Activated T-cell treated with anti-CD3 and anti-CD28 coated beads, Interleukin-2, amount 50 U/mL, for 4 hours (primary cell): ENCODE results near the gene C1QTNF6. TPM values are rescaled to one million over a fixed set of nuclear protein-coding genes. Genes with fewer than 3 reads are reported as not detected.
"Not testable (repeated sequence)": the region's sequence is repeated elsewhere in the genome, so short reads cannot be mapped to it uniquely, and the experiment has no call there.

ENCODE experiments used
- ATAC-seq, 2 donors: fragments of 200-7000 bp; cut with Tn5 transposase; one replicate each; pipeline ENCODE4 v1.10.0; 2021
- DNase-seq: peaks from one replicate; pipeline ENCODE4 v3.0.0-alpha.2; 2020
- H3K27me3 Mint-ChIP-seq: one replicate; pipeline ENCODE4 v1.8.0; 2021; ENCODE audit warnings: low read depth, mixed read lengths
- H3K36me3 Mint-ChIP-seq: one replicate; pipeline ENCODE4 v1.8.0; 2022; ENCODE audit warnings: mixed read lengths; ENCODE audit not compliant: insufficient read depth
- H3K4me1 Mint-ChIP-seq: one replicate; pipeline ENCODE4 v1.8.0; 2021; ENCODE audit warnings: low read depth, mixed read lengths
- H3K4me3 Mint-ChIP-seq: one replicate; pipeline ENCODE4 v1.8.0; 2021; ENCODE audit warnings: mild to moderate bottlenecking, moderate library complexity, mixed read lengths
- H3K9me3 Mint-ChIP-seq: one replicate; pipeline ENCODE4 v1.8.0; 2021; ENCODE audit warnings: mixed read lengths
- total RNA-seq, 3 donors: library from RNA; stranded (reverse); gene quantifications; one replicate each; pipeline ENCODE4 v1.2.1, GENCODE V29; 2021

C1QTNF6 gene
- total RNA-seq = 1 to 10 TPM in 2 of 3 donors, under 1 TPM in 1; 0.96 to 2.4 (median 1.2) TPM

- ATAC-seq (no peak), DNase-seq (no peak)
- Mint-ChIP-seq H3K9me3 (no peaks in the 10 kb centered on the region), H3K27me3 (no peaks in the 10 kb centered on the region), H3K4me1 (peaks cover 53% of the 10 kb centered on the region), H3K4me3 (no peak within 1 kb of the TSS), H3K36me3 (no peaks in the 10 kb centered on the region)
Measured at GRCh38 chr22:37187891-37188761, at the start of gene C1QTNF6. C1QTNF6 (minus strand) TSS chr22:37188247; CDS start chr22:37188213, 34 bp downstream.

DNA sequence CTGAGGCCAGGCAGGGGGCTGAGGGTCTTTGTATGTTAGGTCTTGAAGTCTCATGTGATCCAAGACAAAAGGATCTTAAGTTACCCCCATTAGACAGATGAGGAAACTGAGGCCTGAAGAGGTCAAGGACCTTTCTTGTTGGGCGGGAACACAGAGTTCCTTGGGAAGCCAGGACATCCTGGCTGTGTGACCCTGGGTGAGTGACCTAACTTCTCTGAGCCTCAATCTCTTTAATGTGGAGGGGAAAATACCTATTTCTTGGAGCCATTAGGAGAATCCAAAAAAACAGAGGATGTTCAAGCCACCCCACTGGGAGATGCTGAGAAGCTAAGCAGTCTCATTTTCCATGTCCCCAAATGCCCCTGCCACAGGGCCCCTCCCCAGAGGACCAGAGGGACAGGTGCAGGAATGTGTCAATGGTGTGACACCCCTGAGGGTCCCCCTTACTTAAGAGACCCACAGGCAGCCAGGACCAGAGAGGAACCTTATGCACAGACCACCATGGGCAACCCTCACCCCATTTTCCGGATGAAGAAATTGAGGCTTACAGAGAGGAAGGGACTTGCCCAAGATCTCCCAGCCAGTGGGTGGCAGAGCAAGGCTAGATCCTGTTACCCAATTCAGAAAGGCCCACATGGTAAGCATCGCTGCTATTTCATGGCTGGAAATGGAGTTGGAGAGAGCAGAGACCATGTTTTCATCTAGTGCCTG is 48.0 kb upstream of the C1QTNF6 start:
- H3K4me1 Mint-ChIP-seq = peaks cover 96% of the 10 kb centered on the region
- H3K27me3 Mint-ChIP-seq = no peaks in the 10 kb centered on the region
- peak overlapping the region; percentile 69 for H3K4me3 Mint-ChIP-seq
- H3K9me3 Mint-ChIP-seq = no peaks in the 10 kb centered on the region
- ATAC-seq (no peak), DNase-seq (no peak)
- H3K36me3 Mint-ChIP-seq = peaks cover 54% of the 10 kb centered on the region

GRCh38 chr22:37234736-37235711 is 47.0 kb upstream of the C1QTNF6 start:
- Mint-ChIP-seq H3K4me3 (peak overlapping the region; percentile 55), H3K9me3 (no peaks in the 10 kb centered on the region), H3K36me3 (peaks cover 47% of the 10 kb centered on the region), H3K4me1 (peaks cover 95% of the 10 kb centered on the region), H3K27me3 (no peaks in the 10 kb centered on the region)
- no peak for DNase-seq
- ATAC-seq = no peak

DNA sequence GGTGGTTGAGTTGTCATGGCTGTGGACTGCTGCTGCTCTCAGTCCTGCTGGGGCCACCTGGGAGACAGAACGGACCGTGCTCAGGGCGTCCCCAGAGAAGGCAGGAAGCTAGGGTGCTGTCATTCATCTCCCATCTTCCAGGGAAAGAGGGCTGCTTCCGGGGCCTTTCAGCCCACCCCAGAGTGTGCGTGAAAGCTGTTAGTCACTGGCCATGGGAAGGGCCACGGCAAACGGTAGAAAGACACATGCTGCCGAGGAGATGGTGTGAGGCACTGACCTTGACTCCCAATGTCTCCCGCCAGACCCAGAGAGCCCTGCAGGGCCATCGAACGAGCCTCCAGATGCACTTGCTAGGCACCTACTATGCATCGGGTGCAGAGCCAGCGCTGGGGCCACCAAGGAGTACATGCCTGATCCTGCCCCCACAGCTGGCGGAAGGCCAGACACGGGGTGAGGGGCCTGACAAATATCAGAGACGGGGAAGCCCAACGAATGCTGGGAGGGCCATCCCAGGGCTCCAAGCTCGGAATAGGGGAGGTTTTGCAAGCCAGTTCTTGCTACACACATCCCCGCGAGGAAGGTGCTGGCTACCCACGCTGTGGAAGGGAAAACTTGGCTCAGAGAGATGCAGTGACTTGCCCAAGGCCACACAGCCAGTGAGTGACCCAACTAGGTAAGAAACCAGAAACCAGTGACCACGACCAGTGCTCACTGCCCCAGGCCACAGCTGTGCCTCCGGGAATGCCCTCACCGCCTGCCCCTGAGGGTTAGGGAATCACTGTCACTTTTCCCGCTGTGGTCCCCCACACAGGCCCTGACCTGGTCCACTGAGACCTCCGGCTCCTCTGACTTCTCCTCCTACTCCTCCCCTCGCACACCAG is 45.9 kb upstream of the C1QTNF6 start:
- no peak for DNase-seq
- Mint-ChIP-seq H3K36me3 (peaks cover 45% of the 10 kb centered on the region), H3K4me1 (peaks cover 96% of the 10 kb centered on the region), H3K27me3 (no peaks in the 10 kb centered on the region), H3K9me3 (no peaks in the 10 kb centered on the region), H3K4me3 (peak overlapping the region; percentile 55)
- ATAC-seq = no peak

GRCh38 chr22:37233371-37233750 is 45.3 kb upstream of the C1QTNF6 start:
- H3K9me3 Mint-ChIP-seq, DNase-seq, H3K27me3 Mint-ChIP-seq, ATAC-seq: not testable (repeated sequence)
- Mint-ChIP-seq H3K36me3 (peaks cover 42% of the 10 kb centered on the region), H3K4me1 (peaks cover 96% of the 10 kb centered on the region), H3K4me3 (peak overlapping the region; percentile 11)

DNA sequence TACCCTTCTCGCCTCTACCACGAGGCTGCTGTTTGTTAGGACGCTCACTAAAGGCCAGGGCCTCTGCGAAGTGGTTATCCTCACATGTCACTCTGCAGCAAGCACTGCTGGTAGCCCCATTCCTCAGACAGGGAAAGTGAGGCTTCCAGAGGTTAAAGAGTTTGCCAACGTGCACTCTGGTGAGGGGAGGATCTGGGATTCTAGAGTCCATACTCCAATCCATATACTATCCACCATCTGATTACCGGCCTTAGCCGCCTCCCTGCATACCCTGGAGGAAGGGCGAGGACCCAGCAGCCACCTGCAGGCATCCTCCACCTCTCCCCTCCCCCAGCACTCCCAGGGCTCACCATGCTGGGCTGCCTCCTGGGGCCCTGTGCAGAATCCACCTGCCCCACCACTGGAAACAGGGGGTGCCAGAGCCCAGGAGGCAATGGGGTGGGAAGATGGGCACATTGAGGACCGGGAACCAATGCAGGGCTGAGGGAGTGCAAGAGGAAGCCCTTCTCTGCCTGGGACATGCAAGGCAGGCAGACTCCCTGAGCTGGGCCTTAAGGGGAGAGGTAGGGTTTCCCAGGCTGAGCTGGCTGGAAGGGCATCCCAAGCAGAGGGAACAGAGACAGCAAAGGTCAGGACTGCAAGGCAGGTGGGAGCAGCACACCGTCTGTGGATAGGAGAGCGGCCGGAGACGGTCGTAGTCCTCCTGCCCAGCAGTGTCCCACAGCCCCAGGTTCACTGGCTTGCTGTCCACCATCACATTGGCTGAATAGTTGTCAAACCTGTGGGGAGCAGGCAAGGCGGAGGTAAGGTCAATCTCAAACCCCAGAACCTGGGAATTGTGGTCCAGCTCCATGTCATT is 44.3 kb upstream of the C1QTNF6 start:
- Mint-ChIP-seq H3K4me1 (peaks cover 95% of the 10 kb centered on the region), H3K9me3 (no peaks in the 10 kb centered on the region), H3K27me3 (no peaks in the 10 kb centered on the region), H3K4me3 (peak overlapping the region; percentile 63), H3K36me3 (peaks cover 35% of the 10 kb centered on the region)
- ATAC-seq (no peak), DNase-seq (no peak)

DNA sequence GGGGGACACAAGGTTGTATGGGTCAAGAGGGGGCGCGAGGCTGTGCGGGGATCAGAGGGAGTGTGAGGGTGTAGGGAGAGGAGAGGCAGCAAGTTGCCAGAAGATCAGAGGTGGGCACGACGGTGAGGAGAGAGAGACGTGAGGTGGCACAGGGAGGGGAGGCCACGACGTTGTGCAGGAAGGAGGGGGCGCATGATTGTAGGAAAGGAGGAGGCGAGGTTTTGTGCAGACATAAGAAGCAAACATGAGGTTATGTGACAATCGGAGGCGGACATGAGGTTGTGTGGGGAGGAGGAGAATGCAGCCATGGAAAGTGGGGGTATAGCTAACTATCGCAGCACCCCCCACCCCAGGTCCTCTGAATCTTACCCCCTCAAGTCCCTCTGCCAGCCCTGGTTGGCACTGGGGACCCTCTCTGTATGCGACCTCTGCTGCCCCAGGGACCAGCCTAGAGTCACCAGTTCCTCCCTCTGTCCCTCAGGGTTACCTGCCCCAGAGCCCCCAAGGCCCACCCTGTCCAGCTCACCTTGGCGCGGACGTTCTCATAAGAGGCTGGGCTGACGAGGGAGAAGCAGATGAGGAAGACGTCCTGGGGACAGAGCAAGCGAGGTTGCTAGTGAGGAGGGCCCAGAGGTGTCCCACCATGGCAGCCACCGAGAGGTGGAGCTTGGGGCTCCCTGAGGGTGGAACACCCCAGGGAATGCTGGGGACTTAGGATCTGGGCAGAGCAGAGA is 43.5 kb upstream of the C1QTNF6 start:
- H3K4me3 Mint-ChIP-seq = peak overlapping the region; percentile 63
- H3K36me3 Mint-ChIP-seq = peaks cover 34% of the 10 kb centered on the region
- H3K4me1 Mint-ChIP-seq = peaks cover 89% of the 10 kb centered on the region
- DNase-seq (peak; percentile 63), ATAC-seq (peak; percentile 12 to 25)
- no peaks in the 10 kb centered on the region for H3K27me3 Mint-ChIP-seq
- no peaks in the 10 kb centered on the region for H3K9me3 Mint-ChIP-seq

DNA sequence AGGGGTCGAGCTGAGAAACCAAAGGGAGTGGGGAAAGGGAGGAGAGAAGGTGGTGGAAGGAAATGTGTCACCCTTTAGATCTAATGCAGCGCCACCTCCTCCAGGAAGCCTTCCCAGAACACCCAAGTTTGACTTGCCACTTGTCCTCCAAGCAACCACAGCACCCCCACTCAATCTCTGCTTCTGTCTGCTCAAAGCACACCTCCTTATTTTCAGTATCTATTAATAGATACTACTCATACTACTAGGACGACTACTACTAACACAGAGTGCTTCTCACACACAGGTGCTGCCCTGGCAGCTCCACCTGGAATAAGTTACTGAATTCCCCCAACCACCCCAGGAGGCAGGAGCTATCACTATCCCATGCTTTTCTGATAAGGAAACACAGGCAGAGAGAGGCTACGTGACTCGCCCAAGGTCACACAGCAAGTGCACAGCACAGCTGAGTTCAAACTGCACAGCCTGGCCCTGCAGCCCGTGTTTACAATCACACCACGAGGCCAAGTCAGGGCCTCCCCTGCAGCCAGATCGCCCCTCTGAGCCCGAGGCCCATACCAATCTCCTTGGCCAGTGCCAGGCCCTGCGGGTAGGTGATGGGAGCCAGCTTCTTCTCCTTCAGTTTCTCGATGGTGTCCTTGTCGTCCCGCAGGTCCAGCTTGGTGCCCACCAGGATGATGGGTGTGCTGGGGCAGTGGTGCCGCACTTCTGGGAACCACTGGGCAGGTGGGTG is 42.8 kb upstream of the C1QTNF6 start:
- Mint-ChIP-seq H3K4me3 (peak overlapping the region; percentile 63), H3K36me3 (peaks cover 33% of the 10 kb centered on the region), H3K27me3 (no peaks in the 10 kb centered on the region), H3K4me1 (peaks cover 88% of the 10 kb centered on the region), H3K9me3 (no peaks in the 10 kb centered on the region)
- ATAC-seq = peak; percentile 29 to 49
- peak; percentile 61 for DNase-seq

DNA sequence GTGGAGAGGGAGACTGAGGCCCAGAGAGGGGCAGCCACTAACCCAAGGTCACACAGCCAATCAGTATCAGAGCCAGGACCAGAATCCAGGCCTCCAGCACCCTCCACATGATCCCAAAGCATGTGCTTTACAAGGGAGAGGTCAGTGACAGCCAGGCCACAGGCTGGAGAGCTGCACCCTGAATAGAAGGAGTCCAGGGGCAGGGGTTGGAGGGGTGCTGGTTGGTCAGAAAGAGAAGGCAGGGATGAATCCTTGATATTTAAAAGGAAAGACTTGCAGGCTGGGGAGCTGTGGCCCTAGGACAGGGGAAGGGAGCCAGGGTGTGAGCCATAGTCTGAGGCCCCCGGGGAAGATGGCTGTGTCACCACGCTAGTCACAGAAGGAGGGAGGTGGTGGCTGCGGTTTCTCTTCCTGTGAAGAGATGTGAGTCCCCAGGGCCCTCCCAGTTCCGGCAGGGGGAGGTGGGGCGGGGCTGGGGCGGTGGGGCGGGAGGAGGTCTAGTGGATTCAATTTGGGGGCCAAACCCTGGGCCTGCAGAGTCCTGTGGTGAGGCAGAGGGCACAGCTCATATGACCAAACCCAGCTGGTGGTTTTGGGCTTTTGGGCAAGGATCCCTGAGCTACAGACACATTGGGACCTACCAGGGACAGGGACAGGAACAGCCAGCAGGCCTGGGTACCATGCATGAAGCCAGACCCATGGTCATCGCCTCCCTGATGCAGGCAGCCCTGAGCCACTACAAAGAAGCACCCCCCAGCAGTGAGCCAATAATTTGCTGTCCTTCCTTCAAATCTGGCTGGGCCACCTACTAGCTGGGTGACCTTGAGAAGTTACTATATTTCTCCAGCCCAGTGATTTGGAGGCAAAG is 42.0 kb upstream of the C1QTNF6 start:
- Mint-ChIP-seq H3K4me1 (peaks cover 88% of the 10 kb centered on the region), H3K27me3 (no peaks in the 10 kb centered on the region), H3K4me3 (peak overlapping the region; percentile 67), H3K9me3 (no peaks in the 10 kb centered on the region), H3K36me3 (peaks cover 36% of the 10 kb centered on the region)
- ATAC-seq (peak; percentile 83 to 86), DNase-seq (peak; percentile 87)

GRCh38 chr22:37229012-37229804 is 41.2 kb upstream of the C1QTNF6 start:
- no peak for DNase-seq
- H3K9me3 Mint-ChIP-seq = no peaks in the 10 kb centered on the region
- peak overlapping the region; percentile 67 for H3K4me3 Mint-ChIP-seq
- peaks cover 88% of the 10 kb centered on the region for H3K4me1 Mint-ChIP-seq
- no peaks in the 10 kb centered on the region for H3K27me3 Mint-ChIP-seq
- ATAC-seq = peak; percentile 12 to 22
- H3K36me3 Mint-ChIP-seq = peaks cover 36% of the 10 kb centered on the region
